Liver (tissue), 9 donors: ENCODE measurements around the gene DPP7. TPM values are rescaled to one million over a fixed set of nuclear protein-coding genes. Genes with fewer than 3 reads are reported as not detected.

Experiments
- DNase-seq: peaks from one replicate; pipeline ENCODE4 v3.0.0-alpha.2; 2017; ENCODE audit warnings: low spot score
- H3K27ac ChIP-seq, 2 donors: one replicate each; pipeline ENCODE4 v1.7.0; 2013; ENCODE audit warnings: inconsistent platforms in 2 of 2, low read length in 2 of 2, control low read depth in 1 of 2, low read depth in 1 of 2, mild to moderate bottlenecking in 1 of 2
- H3K27me3 ChIP-seq, 4 donors: one replicate each; pipeline versions ENCODE4 v1.6.1 to v1.7.0; 2013; ENCODE audit warnings: low read length in 3 of 4, inconsistent platforms in 1 of 4, mild to moderate bottlenecking in 1 of 4, moderate library complexity in 1 of 4; ENCODE audit not compliant: control insufficient read depth in 4 of 4, insufficient read depth in 4 of 4
- H3K36me3 ChIP-seq, 4 donors: one replicate each; pipeline versions ENCODE4 v1.6.1 to v1.7.0; 2013; ENCODE audit warnings: low read length in 3 of 4, mild to moderate bottlenecking in 3 of 4, low read depth in 1 of 4, moderate library complexity in 1 of 4; ENCODE audit not compliant: control insufficient read depth in 4 of 4, insufficient read depth in 3 of 4
- H3K4me1 ChIP-seq, 4 donors: one replicate each; pipeline versions ENCODE4 v1.6.1 to v1.7.0; 2013; ENCODE audit warnings: low read length in 3 of 4, mild to moderate bottlenecking in 3 of 4, moderate library complexity in 1 of 4; ENCODE audit not compliant: control insufficient read depth in 4 of 4, insufficient read depth in 4 of 4
- H3K4me3 ChIP-seq, 3 donors: one replicate each; pipeline versions ENCODE4 v1.6.1 to v1.7.0; 2013; ENCODE audit warnings: low read length in 3 of 3, control low read depth in 1 of 3, low read depth in 1 of 3, mild to moderate bottlenecking in 1 of 3
- H3K9ac ChIP-seq, 2 donors: one replicate each; pipeline ENCODE4 v1.7.0; 2013; ENCODE audit warnings: low read length in 2 of 2, mild to moderate bottlenecking in 2 of 2, moderate library complexity in 2 of 2, control low read depth in 1 of 2, low read depth in 1 of 2
- H3K9me3 ChIP-seq, 4 donors: one replicate each; pipeline versions ENCODE4 v1.6.1 to v1.7.0; 2013; ENCODE audit warnings: low read length in 3 of 4; ENCODE audit not compliant: control insufficient read depth in 4 of 4
- ATF3 ChIP-seq: IDR thresholded peaks from 2 replicates; pipeline ENCODE4 v1.6.1; 2016; ENCODE audit warnings: antibody characterized with exemption
- CTCF ChIP-seq: fragments of 150-350 bp; IDR thresholded peaks from 2 replicates; pipeline ENCODE4 v1.5.1; 2017; ENCODE audit warnings: improper control_type of control experiment, low read depth, low read length; ENCODE audit not compliant: missing input control
- EGR1 ChIP-seq, 2 donors: IDR thresholded peaks; 2 replicates each; pipeline ENCODE4 v1.6.1; 2016 to 2018; ENCODE audit warnings: antibody characterized with exemption in 2 of 2, low read depth in 2 of 2
- FOXA1 ChIP-seq: IDR thresholded peaks from 2 replicates; pipeline ENCODE4 v1.6.1; 2016; ENCODE audit warnings: antibody characterized with exemption
- FOXA2 ChIP-seq: IDR thresholded peaks from 2 replicates; pipeline ENCODE4 v1.6.1; 2016; ENCODE audit warnings: antibody characterized with exemption
- GABPA ChIP-seq, 2 donors: IDR thresholded peaks in 1 of 2; conservative IDR thresholded peaks in 1 of 2; 2 replicates each; pipeline ENCODE4 v1.6.1; 2016; ENCODE audit warnings: antibody characterized with exemption in 2 of 2, mild to moderate bottlenecking in 1 of 2, moderate library complexity in 1 of 2
- HNF4A ChIP-seq, 2 donors: conservative IDR thresholded peaks; 2 replicates each; pipeline ENCODE4 v1.6.1; 2016; ENCODE audit warnings: antibody characterized with exemption in 2 of 2, mild to moderate bottlenecking in 2 of 2
- HNF4G ChIP-seq: IDR thresholded peaks from 2 replicates; pipeline ENCODE4 v1.6.1; 2016; ENCODE audit warnings: antibody characterized with exemption
- JUND ChIP-seq, 2 donors: IDR thresholded peaks; 2 replicates each; pipeline ENCODE4 v1.6.1; 2016; ENCODE audit warnings: antibody characterized with exemption in 2 of 2
- MAX ChIP-seq: IDR thresholded peaks from 2 replicates; pipeline ENCODE4 v1.6.1; 2016; ENCODE audit warnings: antibody characterized with exemption
- NR2F2 ChIP-seq: IDR thresholded peaks from 2 replicates; pipeline ENCODE4 v1.6.1; 2016; ENCODE audit warnings: antibody characterized with exemption
- RAD21 ChIP-seq, 2 donors: IDR thresholded peaks; 2 replicates each; pipeline ENCODE4 v1.6.1; 2016; ENCODE audit warnings: antibody characterized with exemption in 2 of 2, mild to moderate bottlenecking in 2 of 2
- REST ChIP-seq: IDR thresholded peaks from 2 replicates; pipeline ENCODE4 v1.6.1; 2016; ENCODE audit warnings: antibody characterized with exemption, mild to moderate bottlenecking
- RXRA ChIP-seq, 2 donors: IDR thresholded peaks; 2 replicates each; pipeline ENCODE4 v1.6.1; 2017 to 2018; ENCODE audit warnings: antibody characterized with exemption in 2 of 2, mild to moderate bottlenecking in 1 of 2
- SP1 ChIP-seq: IDR thresholded peaks from 2 replicates; pipeline ENCODE4 v1.6.1; 2018; ENCODE audit warnings: antibody characterized with exemption, mild to moderate bottlenecking
- TAF1 ChIP-seq: conservative IDR thresholded peaks from 2 replicates; pipeline ENCODE4 v1.6.1; 2016; ENCODE audit warnings: antibody characterized with exemption, mild to moderate bottlenecking
- YY1 ChIP-seq: IDR thresholded peaks from 2 replicates; pipeline ENCODE4 v1.6.1; 2016; ENCODE audit warnings: antibody characterized with exemption, mild to moderate bottlenecking
- ZBTB33 ChIP-seq: IDR thresholded peaks from 2 replicates; pipeline ENCODE4 v1.6.1; 2016; ENCODE audit warnings: antibody characterized with exemption
- WGBS: extraction: QIAGEN DNeasy Blood & Tissue Kit; methylation state at CpG from one replicate; pipeline ENCODE4 v1.1.7; 2013; 5-methylcytosine and 5-hydroxymethylcytosine counted together
- polyA plus RNA-seq, 2 donors: library from polyadenylated mRNA; stranded (reverse) in 1 of 2; unstranded in 1 of 2; fragments of 200-250 nt in 1 of 2; fragments of >200 nt in 1 of 2; fragmentation: Nextera tagmentation in 1 of 2; extraction: Ambion mirVana in 1 of 2; gene quantifications; one replicate each; pipeline versions ENCODE4 v1.2.1 to v1.2.3, GENCODE V29; 2013 to 2015
- total RNA-seq, 2 donors: library from RNA; depleted of rRNA; stranded (reverse); fragments of >200 nt; gene quantifications; one replicate each; pipeline ENCODE4 v1.2.3, GENCODE V29; 2014
- donor health status: healthy.
- donor health status: healthy.
- donor health status: healthy.
- donor health status: healthy.
- donor health status: healthy.

The DPP7 gene
- total and polyA plus RNA-seq, 4 donors = 25.0 to 71.1 (median 50.7) TPM

- Histone ChIP-seq H3K9me3 (no peaks in the 10 kb centered on the region), H3K9ac (no peak overlapping the region), H3K27ac (no peak overlapping the region), H3K4me1 (no peaks in the 10 kb centered on the region), H3K36me3 (no peaks in the 10 kb centered on the region), H3K4me3 (no peak overlapping the region), H3K27me3 (peaks cover 6 to 17% (median 11%) of the 10 kb centered on the region in 4 donors)
- TF ChIP-seq MAX (no peak), ATF3 (no peak), FOXA1 (no peak), HNF4G (no peak), TAF1 (no peak), SP1 (no peak), CTCF (no peak), NR2F2 (no peak), ZBTB33 (no peak), GABPA (IDR thresholded peaks at IDR 0.05 in 1 of 2, conservative IDR thresholded peaks at IDR 0.05 in 1 of 2) (no peak), JUND (IDR thresholded peaks at IDR 0.05) (no peak), RXRA (IDR thresholded peaks at IDR 0.05) (no peak), EGR1 (IDR thresholded peaks at IDR 0.05; ENCODE audit: low read depth in 2 of 2) (no peak), RAD21 (IDR thresholded peaks at IDR 0.05) (no peak), HNF4A (conservative IDR thresholded peaks at IDR 0.05) (no peak), YY1 (no peak)
- 71% methylated on average over 23 of the region's 23 CpGs for WGBS
- no peak for DNase-seq
Measured at GRCh38 chr9:137136881-137137607, 22.5 kb upstream of the DPP7 start.

GRCh38 chr9:137136261-137136880 lies 21.8 kb upstream of the DPP7 start:
- no peak for DNase-seq
- 33% methylated on average over 27 of the region's 27 CpGs for WGBS
- Histone ChIP-seq H3K27ac (no peak overlapping the region), H3K9ac (no peak overlapping the region), H3K9me3 (peaks cover 0 to 1% (median 0%) of the 10 kb centered on the region in 4 donors), H3K27me3 (peaks cover 6 to 17% (median 11%) of the 10 kb centered on the region in 4 donors), H3K4me1 (no peaks in the 10 kb centered on the region), H3K4me3 (no peak overlapping the region), H3K36me3 (no peaks in the 10 kb centered on the region)
- no peak for TF ChIP-seq CTCF
- no peak for TF ChIP-seq ZBTB33
- no peak for TF ChIP-seq FOXA2
- TF ChIP-seq REST = no peak
